ENCODE results near the gene CCDC13.

GRCh38 chr3:42809202-42809601 is 36.1 kb upstream of the CCDC13 start, which contains the start of gene ACKR2:
- no peak for TF ChIP-seq MAZ (IDR thresholded peaks at IDR 0.05; ENCODE audit: borderline replicate concordance, low read depth, low read length)
- TF ChIP-seq MAZ (CRISPR knock-in tag; IDR thresholded peaks at IDR 0.05; ENCODE audit: low read depth): no peak
- no peak for TF ChIP-seq SMC3 (IDR thresholded peaks at IDR 0.05; ENCODE audit: low read length)
- no peak for TF ChIP-seq CTCF (CRISPR knock-in tag; IDR thresholded peaks at IDR 0.05)
- TF ChIP-seq SP5 (CRISPR knock-in tag; IDR thresholded peaks at IDR 0.05; ENCODE audit: borderline replicate concordance, low read depth): no peak
- no peak for TF ChIP-seq ELF1 (CRISPR knock-in tag; IDR thresholded peaks at IDR 0.05)
- TF ChIP-seq HOXA7 (CRISPR knock-in tag; IDR thresholded peaks at IDR 0.05): no peak
- TF ChIP-seq ZNF235 (CRISPR knock-in tag; IDR thresholded peaks at IDR 0.05; ENCODE audit: borderline replicate concordance): no peak
- TF ChIP-seq ZFY (CRISPR knock-in tag; IDR thresholded peaks at IDR 0.05): no peak
- TF ChIP-seq ZKSCAN8 (CRISPR knock-in tag; IDR thresholded peaks at IDR 0.05; ENCODE audit: borderline replicate concordance): no peak
- TF ChIP-seq ZGPAT (CRISPR knock-in tag; IDR thresholded peaks at IDR 0.05): no peak

All from HepG2 (cell line).